GM19351 (cell line): ENCODE data around the gene FBXO22.

Experiments
- ATAC-seq: cut with Tn5 transposase; IDR thresholded peaks from one replicate; pipeline ENCODE4 v1.9.1; 2021; ENCODE audit warnings: mild to moderate bottlenecking, moderate library complexity; ENCODE audit not compliant: unreplicated experiment

The FBXO22 gene

DNA sequence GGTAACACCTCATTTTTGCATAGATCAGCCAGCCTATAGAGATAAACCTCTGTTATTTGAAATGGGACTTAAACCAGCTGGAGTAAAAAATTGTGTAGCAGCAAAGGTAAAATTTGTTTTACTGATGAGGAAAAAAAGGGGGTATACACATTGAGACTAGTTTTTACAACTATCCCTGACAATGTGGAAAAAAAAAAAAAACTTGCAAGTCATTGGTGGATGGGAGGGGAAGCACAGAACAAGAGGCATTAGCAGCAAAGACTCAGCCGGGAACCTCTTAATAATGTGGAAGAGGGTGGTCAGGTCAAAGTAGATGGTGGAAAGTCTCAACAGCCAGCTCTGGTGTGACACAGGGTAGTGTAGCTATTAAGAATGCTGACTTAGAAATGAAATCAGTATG is 14.5 kb downstream of the FBXO22 start:
- ATAC-seq: no peak

DNA sequence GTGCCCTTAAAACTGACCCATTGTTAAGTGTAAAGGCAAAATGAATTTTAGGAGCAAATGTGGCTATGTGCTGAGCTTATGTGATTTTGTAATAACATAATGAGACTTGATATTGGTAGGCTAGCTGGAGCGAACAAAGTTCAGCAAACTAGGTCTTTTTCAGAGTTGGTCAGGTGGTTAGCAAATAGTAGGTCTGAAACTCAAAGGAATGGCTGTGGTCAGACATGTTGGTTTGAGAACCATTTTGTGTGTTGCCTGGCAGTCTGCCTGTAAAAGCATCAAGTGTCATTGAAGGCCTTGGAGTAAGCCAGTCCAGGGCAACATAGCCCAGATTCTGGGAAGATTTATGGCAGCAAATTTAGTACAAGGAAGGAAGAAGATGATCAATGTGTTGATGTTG is 16.4 kb downstream of the FBXO22 start:
- ATAC-seq: no peak

- no peak for ATAC-seq
Measured at GRCh38 chr15:75921732-75922703, 18.3 kb downstream of the FBXO22 start.

GRCh38 chr15:75923756-75924155 is 20.1 kb downstream of the FBXO22 start:
- ATAC-seq: no peak

DNA sequence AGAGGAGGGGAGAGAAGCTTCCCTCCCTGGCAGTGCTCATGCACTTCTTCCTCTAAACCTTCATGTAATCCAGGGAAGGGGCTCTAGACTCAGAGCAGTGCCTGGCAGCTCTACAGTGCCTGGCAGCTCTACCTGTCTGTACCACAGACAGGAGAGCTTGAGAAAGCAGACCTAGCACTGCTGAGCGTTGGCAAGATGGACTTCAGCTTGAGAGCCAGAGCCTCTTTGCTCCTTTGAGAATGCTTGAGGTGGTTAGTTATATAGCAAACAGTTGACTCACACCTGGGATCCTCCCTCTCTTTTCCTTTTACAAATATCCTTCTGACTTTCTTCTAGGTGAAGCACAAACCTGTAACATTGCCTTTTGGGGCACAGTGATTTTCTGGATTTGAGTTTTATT is 20.9 kb downstream of the FBXO22 start:
- ATAC-seq: no peak

DNA sequence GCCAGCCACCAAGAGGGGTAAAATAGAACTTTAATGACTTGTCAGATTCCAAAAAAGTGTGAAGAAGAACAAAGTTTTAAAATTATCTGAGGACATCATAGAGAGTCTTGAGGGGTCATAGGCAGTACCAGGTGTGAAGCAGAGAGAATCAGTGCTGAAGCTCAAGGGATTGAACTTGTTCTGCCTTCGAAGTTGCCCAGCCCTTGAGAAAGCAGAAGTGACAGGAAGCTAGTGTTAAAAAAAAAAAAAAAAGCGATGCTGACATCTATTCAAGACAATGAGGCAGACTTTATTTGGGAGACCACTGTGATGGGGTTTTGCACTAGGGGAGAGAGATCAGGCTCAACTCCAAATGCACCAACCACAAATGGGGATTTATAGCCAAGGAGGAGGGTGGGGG is 21.8 kb downstream of the FBXO22 start:
- no peak for ATAC-seq

- ATAC-seq: no peak
Measured at GRCh38 chr15:75926931-75927330, 23.3 kb downstream of the FBXO22 start.

- ATAC-seq: no peak
Measured at GRCh38 chr15:75927601-75928000, 23.9 kb downstream of the FBXO22 start.

- no peak for ATAC-seq
Measured at GRCh38 chr15:75928680-75929608, 25.3 kb downstream of the FBXO22 start.

- no peak for ATAC-seq
Measured at GRCh38 chr15:75929799-75930565, 26.3 kb downstream of the FBXO22 start.

- no peak for ATAC-seq
Measured at GRCh38 chr15:75930866-75931265, 27.2 kb downstream of the FBXO22 start.

DNA sequence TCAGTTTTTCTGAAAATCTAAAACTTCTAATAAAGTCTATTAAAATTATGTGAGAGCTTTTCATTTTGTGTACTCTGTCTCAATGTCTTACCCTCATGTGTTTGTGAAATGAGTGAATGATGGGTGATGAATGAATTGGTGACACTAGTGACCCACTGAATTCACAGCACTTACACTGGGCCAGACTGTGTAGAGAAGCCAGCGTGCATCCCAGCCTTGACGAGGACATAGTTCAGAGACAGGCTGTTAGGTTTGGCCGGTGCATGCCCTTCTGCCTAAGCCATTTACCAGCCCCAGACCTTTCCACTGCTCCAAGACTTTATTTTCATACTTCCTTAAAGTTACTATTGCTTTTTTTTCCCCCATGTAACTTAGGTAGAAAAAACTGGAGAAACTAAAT is 38.8 kb downstream of the FBXO22 start:
- no peak for ATAC-seq

DNA sequence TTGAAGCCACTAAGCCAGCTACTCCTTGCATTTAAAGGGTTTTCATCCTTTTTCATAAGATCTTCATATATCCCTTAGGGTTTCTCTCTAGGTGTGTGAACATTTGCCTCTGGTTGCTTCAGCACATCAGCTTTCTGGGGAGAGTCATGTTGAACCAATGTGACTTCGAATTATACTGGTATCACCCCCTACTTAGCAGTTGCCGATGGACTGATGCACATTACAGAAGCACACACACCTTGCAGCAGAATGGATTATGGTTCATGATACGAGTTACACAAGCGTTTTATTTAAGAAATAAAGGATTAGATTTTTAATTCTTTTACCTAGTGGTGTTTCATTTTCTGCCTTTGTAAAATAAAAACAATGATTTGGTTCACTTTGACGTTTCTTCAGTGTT is 39.6 kb downstream of the FBXO22 start:
- ATAC-seq: no peak

DNA sequence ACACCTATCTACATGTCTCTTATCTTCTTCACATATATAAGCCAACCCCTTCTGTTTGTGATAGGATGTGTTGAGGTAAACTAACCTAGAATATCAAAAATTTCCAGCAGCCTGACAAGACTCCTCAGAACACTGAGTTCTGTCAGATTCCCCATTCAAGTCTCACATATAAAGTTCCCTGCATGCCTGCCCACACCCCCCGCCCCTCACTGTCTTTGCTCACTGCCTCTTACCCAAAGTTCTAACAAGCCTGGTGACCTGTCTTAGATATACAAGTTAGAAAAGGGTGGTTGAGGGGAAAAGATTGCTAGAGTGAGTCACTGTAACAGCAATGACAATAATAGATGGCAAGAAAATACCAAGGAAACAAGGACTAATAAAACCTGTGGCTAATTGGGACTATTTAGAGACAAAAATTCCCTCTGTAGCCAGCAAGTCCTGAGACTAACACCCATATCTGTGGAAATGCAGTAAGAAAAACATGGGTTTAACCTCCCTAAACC is 40.1 kb downstream of the FBXO22 start:
- no peak for ATAC-seq

- ATAC-seq: no peak
Measured at GRCh38 chr15:75945953-75946352, 42.3 kb downstream of the FBXO22 start.

- no peak for ATAC-seq
Measured at GRCh38 chr15:75947092-75947491, 43.4 kb downstream of the FBXO22 start.

DNA sequence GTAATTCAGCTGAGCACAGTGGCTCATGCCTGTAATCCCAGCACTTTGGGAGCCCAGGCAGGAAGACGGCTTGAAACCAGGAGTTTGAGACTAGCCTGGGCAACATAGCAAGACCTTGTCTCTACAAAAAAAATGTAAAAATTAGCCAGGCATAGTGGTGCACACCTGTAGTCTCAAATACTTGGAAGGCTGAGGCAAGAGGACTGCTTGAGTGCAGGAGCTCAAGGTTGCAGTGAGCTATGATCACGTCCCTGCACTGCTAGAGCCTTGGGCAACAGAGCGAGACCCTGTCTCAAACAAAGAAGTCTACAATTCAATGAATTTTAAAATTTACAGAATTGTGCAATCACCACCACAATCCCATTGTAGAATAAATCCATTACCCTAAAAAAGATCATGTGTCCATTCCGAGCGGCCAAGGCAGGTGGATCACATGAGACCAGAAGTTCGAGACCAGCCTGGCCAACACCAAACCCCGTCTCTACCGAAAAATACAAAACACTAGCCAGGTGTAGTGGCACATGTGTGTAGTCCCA is 45.2 kb downstream of the FBXO22 start:
- no peak for ATAC-seq

- ATAC-seq: no peak
Measured at GRCh38 chr15:75952525-75952924, 48.8 kb downstream of the FBXO22 start.

DNA sequence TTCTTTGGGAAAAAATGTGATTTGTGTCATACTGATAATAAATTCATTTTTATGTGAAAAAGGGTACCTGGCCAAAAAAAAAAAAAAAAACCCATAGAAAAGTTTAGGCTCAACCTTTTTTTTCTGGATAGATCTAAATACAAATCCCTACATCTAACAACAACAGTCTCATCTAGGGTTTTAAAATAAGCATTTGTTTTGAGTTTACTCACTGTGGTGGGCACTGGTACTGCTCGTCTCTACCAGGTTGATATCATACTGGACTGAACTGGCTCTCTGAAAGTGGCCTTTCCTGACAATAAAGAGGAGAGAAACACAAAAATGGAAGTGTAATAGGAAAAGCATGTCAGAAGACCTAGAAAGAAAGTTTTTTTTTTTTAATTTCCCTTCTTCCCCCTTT is 52.0 kb downstream of the FBXO22 start:
- no peak for ATAC-seq

DNA sequence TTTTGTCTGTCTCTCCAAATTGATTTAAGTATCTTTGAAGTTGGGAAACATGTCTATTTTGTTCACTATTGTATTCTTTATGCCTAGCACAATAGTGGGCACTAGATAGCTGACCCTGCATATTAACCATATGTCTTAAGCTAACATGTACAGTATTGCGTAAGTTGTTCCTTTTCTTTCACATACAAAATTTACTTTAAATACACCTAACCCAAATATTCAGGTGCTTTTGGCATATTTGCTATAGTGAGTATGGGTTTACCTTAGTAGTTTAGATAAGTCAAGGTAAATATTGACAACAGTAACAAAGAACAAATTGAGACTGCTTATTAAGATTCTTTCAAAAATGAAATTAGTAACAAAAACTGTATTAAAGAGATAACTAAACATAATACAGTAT is 57.7 kb downstream of the FBXO22 start:
- no peak for ATAC-seq
